ENCODE measurements around the gene ADIPOR2.

GRCh38 chr12:1662761-1663439, 28.0 kb upstream of the ADIPOR2 start:
- no peak for TF ChIP-seq YY1 (IDR thresholded peaks at IDR 0.05; ENCODE audit: insufficient read depth, insufficient read length)
- no peak for TF ChIP-seq ZNF274 (IDR thresholded peaks at IDR 0.05; ENCODE audit: low read depth, low read length)
- TF ChIP-seq SUZ12 (IDR thresholded peaks at IDR 0.05; ENCODE audit: extremely low read depth, insufficient read depth, insufficient read length), result no peak
